ENCODE results near the gene PPP3CA. TPM values are rescaled to one million over a fixed set of nuclear protein-coding genes. Genes with fewer than 3 reads are reported as not detected.

Gene PPP3CA
- total RNA-seq, 1 experiment from 2014 or later: 31.0 TPM

DNA sequence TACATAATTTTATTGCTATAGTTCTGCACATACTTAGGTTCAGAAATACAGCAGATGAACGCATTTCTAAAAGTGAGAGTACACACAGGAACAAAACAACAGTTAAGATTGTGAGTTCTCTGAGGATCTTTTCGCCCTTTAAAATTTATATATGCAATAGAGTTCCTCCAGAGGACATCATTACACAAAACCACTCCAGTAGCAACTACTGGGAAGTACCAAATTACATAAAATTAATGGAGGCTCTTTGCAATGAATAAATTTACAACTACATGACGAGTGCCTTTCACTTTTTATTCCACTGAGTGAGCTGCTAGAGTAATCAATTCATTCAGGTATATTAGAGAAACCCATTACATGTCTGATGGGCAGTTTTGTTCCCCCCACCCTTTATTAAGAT lies 107.2 kb downstream of the PPP3CA start:
- ChIA-PET CTCF (no interaction called here), POLR2A (no interaction called here)
- in situ Hi-C loops (cut with HindIII; ENCODE audit: low pct_unique_long_range_greater_than_20kb, low sequenced_read_pairs) (no loop called here), intact Hi-C loops (cut with micrococcal nuclease; ENCODE audit: unreplicated experiment) (no loop called here)
- no peaks in the 10 kb centered on the region for H3K4me1 ChIP-seq (ENCODE audit: control insufficient read depth, insufficient read depth, low read length)
- no TSS peak for BruUV-seq (replicated peaks)
- no peak overlapping the region for H3K4me3 ChIP-seq (ENCODE audit: low read depth in 2 of 2, low read length in 2 of 2)
- ATAC-seq: no peak
- no peak for DNase-seq (ENCODE audit: low read depth, low spot score)
- TF ChIP-seq CTCF (IDR thresholded peaks at IDR 0.05) (no peak), POLR2AphosphoS5 (IDR thresholded peaks at IDR 0.05; ENCODE audit: low read depth, low read length) (no peak), TCF7L2 (IDR thresholded peaks at IDR 0.05; ENCODE audit: low read depth, low read length) (no peak), SIN3A (IDR thresholded peaks at IDR 0.05; ENCODE audit: borderline replicate concordance, insufficient read depth, low read depth, low read length) (no peak)
- TF ChIP-seq, protein P1, sequence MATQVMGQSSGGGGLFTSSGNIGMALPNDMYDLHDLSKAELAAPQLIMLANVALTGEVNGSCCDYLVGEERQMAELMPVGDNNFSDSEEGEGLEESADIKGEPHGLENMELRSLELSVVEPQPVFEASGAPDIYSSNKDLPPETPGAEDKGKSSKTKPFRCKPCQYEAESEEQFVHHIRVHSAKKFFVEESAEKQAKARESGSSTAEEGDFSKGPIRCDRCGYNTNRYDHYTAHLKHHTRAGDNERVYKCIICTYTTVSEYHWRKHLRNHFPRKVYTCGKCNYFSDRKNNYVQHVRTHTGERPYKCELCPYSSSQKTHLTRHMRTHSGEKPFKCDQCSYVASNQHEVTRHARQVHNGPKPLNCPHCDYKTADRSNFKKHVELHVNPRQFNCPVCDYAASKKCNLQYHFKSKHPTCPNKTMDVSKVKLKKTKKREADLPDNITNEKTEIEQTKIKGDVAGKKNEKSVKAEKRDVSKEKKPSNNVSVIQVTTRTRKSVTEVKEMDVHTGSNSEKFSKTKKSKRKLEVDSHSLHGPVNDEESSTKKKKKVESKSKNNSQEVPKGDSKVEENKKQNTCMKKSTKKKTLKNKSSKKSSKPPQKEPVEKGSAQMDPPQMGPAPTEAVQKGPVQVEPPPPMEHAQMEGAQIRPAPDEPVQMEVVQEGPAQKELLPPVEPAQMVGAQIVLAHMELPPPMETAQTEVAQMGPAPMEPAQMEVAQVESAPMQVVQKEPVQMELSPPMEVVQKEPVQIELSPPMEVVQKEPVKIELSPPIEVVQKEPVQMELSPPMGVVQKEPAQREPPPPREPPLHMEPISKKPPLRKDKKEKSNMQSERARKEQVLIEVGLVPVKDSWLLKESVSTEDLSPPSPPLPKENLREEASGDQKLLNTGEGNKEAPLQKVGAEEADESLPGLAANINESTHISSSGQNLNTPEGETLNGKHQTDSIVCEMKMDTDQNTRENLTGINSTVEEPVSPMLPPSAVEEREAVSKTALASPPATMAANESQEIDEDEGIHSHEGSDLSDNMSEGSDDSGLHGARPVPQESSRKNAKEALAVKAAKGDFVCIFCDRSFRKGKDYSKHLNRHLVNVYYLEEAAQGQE (IDR thresholded peaks at IDR 0.05; ENCODE audit: insufficient read depth in 1 of 2, low read depth in 2 of 2, low read length in 1 of 2): no peak
- H3K36me3 ChIP-seq (ENCODE audit: control insufficient read depth, insufficient read depth, low read length): no peaks in the 10 kb centered on the region
- H3K27me3 ChIP-seq (ENCODE audit: control insufficient read depth, insufficient read depth, low read length): no peaks in the 10 kb centered on the region
- no peaks in the 10 kb centered on the region for H3K9me3 ChIP-seq (ENCODE audit: control insufficient read depth, insufficient read depth, low read depth, low read length)
- H3K27ac ChIP-seq (ENCODE audit: low read length): no peak overlapping the region

- no peaks in the 10 kb centered on the region for H3K4me1 ChIP-seq (ENCODE audit: control insufficient read depth, insufficient read depth, low read length)
- BruUV-seq (replicated peaks): no TSS peak
- H3K4me3 ChIP-seq (ENCODE audit: low read depth in 2 of 2, low read length in 2 of 2): no peak overlapping the region
- no peak for DNase-seq (ENCODE audit: low read depth, low spot score)
- in situ Hi-C loops (cut with HindIII; ENCODE audit: low pct_unique_long_range_greater_than_20kb, low sequenced_read_pairs): no loop called here
- TF ChIP-seq TCF7L2 (IDR thresholded peaks at IDR 0.05; ENCODE audit: low read depth, low read length) (no peak), POLR2AphosphoS5 (IDR thresholded peaks at IDR 0.05; ENCODE audit: low read depth, low read length) (no peak), CTCF (IDR thresholded peaks at IDR 0.05) (no peak), SIN3A (IDR thresholded peaks at IDR 0.05; ENCODE audit: borderline replicate concordance, insufficient read depth, low read depth, low read length) (no peak)
- TF ChIP-seq, protein P1 (IDR thresholded peaks at IDR 0.05; ENCODE audit: insufficient read depth in 1 of 2, low read depth in 2 of 2, low read length in 1 of 2): no peak
- no peak overlapping the region for H3K27ac ChIP-seq (ENCODE audit: low read length)
- H3K9me3 ChIP-seq (ENCODE audit: control insufficient read depth, insufficient read depth, low read depth, low read length): no peaks in the 10 kb centered on the region
- CTCF ChIA-PET: no interaction called here
- POLR2A ChIA-PET: no interaction called here
- no peaks in the 10 kb centered on the region for H3K27me3 ChIP-seq (ENCODE audit: control insufficient read depth, insufficient read depth, low read length)
- H3K36me3 ChIP-seq (ENCODE audit: control insufficient read depth, insufficient read depth, low read length): no peaks in the 10 kb centered on the region
- no peak for ATAC-seq
- intact Hi-C loops (cut with micrococcal nuclease; ENCODE audit: unreplicated experiment): no loop called here
Measured at GRCh38 chr4:101239665-101240064, 107.7 kb downstream of the PPP3CA start.
